Measurements from ENCODE around the gene GNG4. TPM values are rescaled to one million over a fixed set of nuclear protein-coding genes. Genes with fewer than 3 reads are reported as not detected.

Gene GNG4
- total and polyA plus RNA-seq, 2 of the 4 experiments (the other 2 are of a cell fraction): 0.18 to 0.29 TPM

DNA sequence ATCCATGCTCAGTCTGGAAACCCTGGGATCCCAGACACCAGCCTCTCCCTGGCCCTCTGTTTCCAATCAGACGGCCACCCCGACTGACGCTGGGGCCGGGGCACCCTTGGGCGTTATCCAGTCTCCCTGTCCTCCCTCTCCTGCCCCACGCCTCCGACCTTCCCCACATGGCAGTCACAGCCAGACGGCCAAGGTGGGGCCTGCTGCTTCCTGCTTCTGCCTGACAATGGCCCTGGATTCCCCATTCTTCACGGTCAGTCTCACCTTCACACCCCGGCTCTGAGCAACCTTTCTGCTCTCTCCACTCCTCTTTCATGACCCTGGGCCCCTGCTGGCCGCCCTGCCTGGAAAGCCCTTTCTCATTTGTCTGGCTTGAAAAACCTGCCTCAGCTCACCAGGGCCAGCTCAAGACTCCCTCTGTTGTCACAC is 6.6 kb downstream of the GNG4 start:
- Histone ChIP-seq H3K56ac (ENCODE audit: extremely low read depth, insufficient read depth, low read length) (no peak overlapping the region), H3K4me1 (ENCODE audit: control insufficient read depth, insufficient read depth, low read length) (no peaks in the 10 kb centered on the region), H2BK15ac (ENCODE audit: low read depth, low read length) (no peak overlapping the region), H2AK5ac (ENCODE audit: low read depth, low read length) (no peak overlapping the region), H3K27ac (ENCODE audit: insufficient read depth, low read length) (no peak overlapping the region), H3K4me2 (ENCODE audit: low read depth, low read length) (no peak overlapping the region), H3K79me1 (ENCODE audit: low read depth in 1 of 2, low read length in 2 of 2) (no peaks in the 10 kb centered on the region), H4K5ac (ENCODE audit: low read depth, low read length) (no peak overlapping the region), H2BK5ac (ENCODE audit: low read depth, low read length, poor library complexity, severe bottlenecking) (no peak overlapping the region), H3K4ac (ENCODE audit: low read depth, low read length) (no peak overlapping the region; the same call in 1 of the 2 replicates), H3K9ac (ENCODE audit: low read depth, low read length) (no peak overlapping the region), H4K20me1 (ENCODE audit: insufficient read depth, low read length) (no peaks in the 10 kb centered on the region), H2BK20ac (ENCODE audit: low read depth, low read length) (no peak overlapping the region), H2BK120ac (ENCODE audit: low read depth, low read length) (no peak overlapping the region), H3K23ac (ENCODE audit: low read depth, low read length) (no peak overlapping the region), H3K9me3 (ENCODE audit: control insufficient read depth, insufficient read depth, low read length) (no peaks in the 10 kb centered on the region), H3K4me3 (ENCODE audit: insufficient read depth, low read depth, low read length) (no peak overlapping the region), H4K8ac (ENCODE audit: low read depth in 2 of 2, low read length in 2 of 2) (no peak overlapping the region), H3K9me1 (ENCODE audit: insufficient read depth, low read length) (peaks cover 3% of the 10 kb centered on the region; the same call in 1 of the 2 replicates), H4K91ac (ENCODE audit: insufficient read depth, low read depth, low read length) (no peak overlapping the region), H3K36me3 (ENCODE audit: control insufficient read depth, insufficient read depth, low read length) (no peaks in the 10 kb centered on the region), H2AK9ac (replicated peaks; ENCODE audit: low read depth, low read length, poor library complexity) (peak overlapping the region; percentile 24), H3K14ac (replicated peaks; ENCODE audit: low read depth, low read length) (no peak overlapping the region), H3K27me3 (ENCODE audit: control insufficient read depth, insufficient read depth, low read length) (peaks cover 16% of the 10 kb centered on the region), H3K18ac (ENCODE audit: low read depth, low read length) (no peak overlapping the region), H2AFZ (replicated peaks; ENCODE audit: low read length, poor library complexity) (no peak overlapping the region)
- POLR2A ChIA-PET (ENCODE audit: unreplicated experiment): no interaction called here
- 41% methylated on average over 7 of the region's 11 CpGs; no CpG with 5 or more reads in 1 of the 2 experiments for WGBS, 2 experiments (ENCODE audit: extremely low coverage in 2 of 2, insufficient read length in 1 of 2)
- DNase-seq (no peak), ATAC-seq (ENCODE audit: low read depth) (no peak)
- TF ChIP-seq USF2 (IDR thresholded peaks at IDR 0.05; ENCODE audit: low read depth, low read length): no peak
- TF ChIP-seq RAD21 (IDR thresholded peaks at IDR 0.05; ENCODE audit: low read length): no peak
- TF ChIP-seq CEBPB (IDR thresholded peaks at IDR 0.05; ENCODE audit: low read depth, low read length): no peak
- no peak for TF ChIP-seq CHD1 (IDR thresholded peaks at IDR 0.05; ENCODE audit: low read depth, low read length)
- TF ChIP-seq RFX5 (IDR thresholded peaks at IDR 0.05; ENCODE audit: low read depth, low read length): no peak
- no peak for TF ChIP-seq RCOR1 (IDR thresholded peaks at IDR 0.05; ENCODE audit: insufficient replicate concordance, low read length)
- no peak for TF ChIP-seq POLR2A (IDR thresholded peaks at IDR 0.05; ENCODE audit: low read depth, low read length)
- TF ChIP-seq BHLHE40 (IDR thresholded peaks at IDR 0.05; ENCODE audit: low read depth, low read length): no peak
- no peak for TF ChIP-seq MXI1 (IDR thresholded peaks at IDR 0.05; ENCODE audit: borderline replicate concordance, low read depth, low read length)
- no peak for TF ChIP-seq NFE2L2 (IDR thresholded peaks at IDR 0.05; ENCODE audit: low read depth, low read length)
- TF ChIP-seq, protein P1, sequence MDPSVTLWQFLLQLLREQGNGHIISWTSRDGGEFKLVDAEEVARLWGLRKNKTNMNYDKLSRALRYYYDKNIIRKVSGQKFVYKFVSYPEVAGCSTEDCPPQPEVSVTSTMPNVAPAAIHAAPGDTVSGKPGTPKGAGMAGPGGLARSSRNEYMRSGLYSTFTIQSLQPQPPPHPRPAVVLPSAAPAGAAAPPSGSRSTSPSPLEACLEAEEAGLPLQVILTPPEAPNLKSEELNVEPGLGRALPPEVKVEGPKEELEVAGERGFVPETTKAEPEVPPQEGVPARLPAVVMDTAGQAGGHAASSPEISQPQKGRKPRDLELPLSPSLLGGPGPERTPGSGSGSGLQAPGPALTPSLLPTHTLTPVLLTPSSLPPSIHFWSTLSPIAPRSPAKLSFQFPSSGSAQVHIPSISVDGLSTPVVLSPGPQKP (IDR thresholded peaks at IDR 0.05; ENCODE audit: borderline replicate concordance, low read depth, low read length): no peak
- no peak for TF ChIP-seq FOS (IDR thresholded peaks at IDR 0.05; ENCODE audit: low read depth, low read length)
- no peak for TF ChIP-seq MAZ (IDR thresholded peaks at IDR 0.05; ENCODE audit: borderline replicate concordance, low read depth, low read length)
- no peak for TF ChIP-seq SMC3 (IDR thresholded peaks at IDR 0.05; ENCODE audit: low read depth, low read length)
- TF ChIP-seq MAFK (IDR thresholded peaks at IDR 0.05; ENCODE audit: low read depth, low read length): no peak
- no peak for TF ChIP-seq CTCF (conservative IDR thresholded peaks at IDR 0.05; ENCODE audit: low read depth, low read length)
- intact Hi-C loops (cut with micrococcal nuclease): no loop called here
- no TSS peak for BruUV-seq (replicated peaks)
- in situ Hi-C loops (cut with MboI; ENCODE audit: low sequenced_read_pairs): no loop called here
- dilution Hi-C loops (cut with HindIII; ENCODE audit: low sequenced_read_pairs, unreplicated experiment): no loop called here
- CTCF ChIA-PET: no interaction called here
